SK-N-SH (cell line): ENCODE results near the gene CRYBB3. TPM values are rescaled to one million over a fixed set of nuclear protein-coding genes. Genes with fewer than 3 reads are reported as not detected.

Source experiments
- CTCF ChIA-PET: fragments of 300-600, 350-600 bp; formaldehyde crosslinking; extraction: SDS; loops from one replicate; lab custom pipeline; 2021; lab: Yijun Ruan, JAX
- POLR2A ChIA-PET: fragments of 350-600 bp; sonication (Branson Sonifier 250); formaldehyde crosslinking; extraction: SDS; loops from one replicate; lab custom pipeline; 2020; ENCODE audit warnings: antibody characterized with exemption, inconsistent platforms; lab: Yijun Ruan, JAX
- DNase-seq: peaks from one replicate; pipeline ENCODE4 v3.0.0; 2012
- H2AFZ ChIP-seq: fragments of 200-600 bp; sonication (generic); 2 replicates; pipeline ENCODE4 v1.8.1; 2016; ENCODE audit warnings: antibody characterized with exemption, mild to moderate bottlenecking, low read depth
- H3F3A ChIP-seq: fragments of 200-600 bp; sonication (generic); replicated peaks from 2 replicates; pipeline ENCODE3; 2016; ENCODE audit warnings: antibody characterized with exemption, mild to moderate bottlenecking; ENCODE audit not compliant: insufficient read depth
- H3K27ac ChIP-seq, 2 experiments: fragments of 200-500 bp in 1 of 2; fragments of 200-600 bp in 1 of 2; sonication (Bioruptor generic) in 1 of 2; sonication (generic), shearing (Covaris generic) in 1 of 2; 2 replicates each; pipeline versions ENCODE4 v1.5.1 to v1.6.1; 2014 to 2016; ENCODE audit warnings: low read depth in 2 of 2, inconsistent platforms in 1 of 2, low read length in 1 of 2, mild to moderate bottlenecking in 1 of 2, mixed read lengths in 1 of 2
- H3K27me3 ChIP-seq: fragments of 200-600 bp; sonication (generic), shearing (Covaris generic); 2 replicates; pipeline ENCODE4 v1.6.1; 2016; ENCODE audit warnings: mixed run types; ENCODE audit not compliant: insufficient read depth
- H3K36me3 ChIP-seq, 2 experiments: fragments of 200-500 bp in 1 of 2; fragments of 200-600 bp in 1 of 2; sonication (Bioruptor generic) in 1 of 2; sonication (generic) in 1 of 2; replicated peaks in 1 of 2; 2 replicates each; pipeline versions ENCODE3 to v1.5.1; 2014 to 2016; ENCODE audit warnings: low read length in 1 of 2, mild to moderate bottlenecking in 1 of 2; ENCODE audit not compliant: insufficient read depth in 2 of 2, control insufficient read depth in 1 of 2
- H3K4me1 ChIP-seq, 2 experiments: fragments of 200-500 bp in 1 of 2; fragments of 200-600 bp in 1 of 2; sonication (Bioruptor generic) in 1 of 2; sonication (generic), shearing (Covaris generic) in 1 of 2; 2 replicates each; pipeline versions ENCODE4 v1.5.1 to v1.6.1; 2014 to 2016; ENCODE audit warnings: low read depth in 1 of 2, low read length in 1 of 2, mixed run types in 1 of 2; ENCODE audit not compliant: insufficient read depth in 2 of 2, control insufficient read depth in 1 of 2
- H3K4me2 ChIP-seq: fragments of 200-600 bp; sonication (generic), shearing (Covaris generic); 2 replicates; pipeline ENCODE4 v1.6.1; 2017; ENCODE audit warnings: mixed run types
- H3K4me3 ChIP-seq, 2 experiments: fragments of 200-500 bp in 1 of 2; fragments of 200-600 bp in 1 of 2; sonication (Bioruptor generic) in 1 of 2; sonication (generic), shearing (Covaris generic) in 1 of 2; 2 replicates each; pipeline versions ENCODE4 v1.5.1 to v1.8.1; 2014 to 2016; ENCODE audit warnings: low read depth in 2 of 2, inconsistent platforms in 1 of 2, low read length in 1 of 2, mild to moderate bottlenecking in 1 of 2, mixed read lengths in 1 of 2, moderate library complexity in 1 of 2
- H3K79me2 ChIP-seq: fragments of 200-600 bp; sonication (generic); 2 replicates; pipeline ENCODE4 v1.8.1; 2017; ENCODE audit warnings: mild to moderate bottlenecking; ENCODE audit not compliant: insufficient read depth
- H3K9ac ChIP-seq: fragments of 200-600 bp; sonication (generic); 2 replicates; pipeline ENCODE4 v1.6.1; 2017; ENCODE audit warnings: mixed run types
- H3K9me2 ChIP-seq: fragments of 200-600 bp; sonication (generic); 2 replicates; pipeline ENCODE4 v1.6.1; 2017; ENCODE audit warnings: mixed run types
- H3K9me3 ChIP-seq: fragments of 200-600 bp; sonication (generic); 2 replicates; pipeline ENCODE4 v1.6.1; 2017; ENCODE audit warnings: mixed run types, mild to moderate bottlenecking, moderate library complexity
- H4K20me1 ChIP-seq: fragments of 200-600 bp; sonication (generic); 2 replicates; pipeline ENCODE4 v1.6.1; 2017; ENCODE audit warnings: mild to moderate bottlenecking, mixed run types; ENCODE audit not compliant: insufficient read depth
- CHD2 ChIP-seq: fragments of 150-350 bp; IDR thresholded peaks from 2 replicates; pipeline ENCODE4 v1.6.1; 2018; ENCODE audit warnings: low read length; ENCODE audit not compliant: partially characterized antibody
- EZH2phosphoT487 ChIP-seq: fragments of 200-600 bp; sonication (generic); IDR thresholded peaks from 2 replicates; pipeline ENCODE4 v1.6.1; 2017; ENCODE audit warnings: low read depth, mixed run types, mild to moderate bottlenecking, antibody characterized with exemption, moderate library complexity, borderline replicate concordance
- FOXM1 ChIP-seq: IDR thresholded peaks from 2 replicates; pipeline ENCODE4 v1.4.0; 2012; ENCODE audit warnings: low read depth, mild to moderate bottlenecking
- GABPA ChIP-seq: IDR thresholded peaks from 2 replicates; pipeline ENCODE4 v1.4.0; 2012; ENCODE audit warnings: low read depth, mild to moderate bottlenecking
- GATA2 ChIP-seq: sonication (generic); formaldehyde crosslinking; IDR thresholded peaks from 2 replicates; pipeline ENCODE4 v1.5.0; 2020; ENCODE audit warnings: mild to moderate bottlenecking, missing genetic modification reagents
- JUND ChIP-seq: IDR thresholded peaks from 2 replicates; pipeline ENCODE4 v1.4.0; 2012
- MEF2A ChIP-seq: IDR thresholded peaks from 2 replicates; pipeline ENCODE4 v1.4.0; 2012; ENCODE audit warnings: low read depth, borderline replicate concordance
- NFIC ChIP-seq: IDR thresholded peaks from 2 replicates; pipeline ENCODE4 v1.4.0; 2012; ENCODE audit warnings: borderline replicate concordance
- NRF1 ChIP-seq: IDR thresholded peaks from 2 replicates; pipeline ENCODE4 v1.6.1; 2012; ENCODE audit warnings: low read depth, mild to moderate bottlenecking, low read length
- POLR2AphosphoS5 ChIP-seq: IDR thresholded peaks from 2 replicates; pipeline ENCODE4 v1.6.1; 2012; ENCODE audit warnings: low read depth, low read length
- RCOR1 ChIP-seq: fragments of 150-350 bp; IDR thresholded peaks from 2 replicates; pipeline ENCODE4 v1.6.1; 2017; ENCODE audit warnings: antibody characterized with exemption, low read length
- RXRA ChIP-seq: IDR thresholded peaks from 2 replicates; pipeline ENCODE4 v1.4.0; 2012; ENCODE audit warnings: low read depth, mild to moderate bottlenecking, borderline replicate concordance
- SMC3 ChIP-seq: IDR thresholded peaks from 2 replicates; pipeline ENCODE4 v1.6.1; 2012; ENCODE audit warnings: low read depth, low read length, improper control_type of control experiment
- TAF1 ChIP-seq: IDR thresholded peaks from 2 replicates; pipeline ENCODE4 v1.6.1; 2012; ENCODE audit warnings: low read depth, mild to moderate bottlenecking, low read length, moderate library complexity, borderline replicate concordance
- TEAD4 ChIP-seq: IDR thresholded peaks from 2 replicates; pipeline ENCODE4 v1.4.0; 2012; ENCODE audit warnings: mild to moderate bottlenecking, borderline replicate concordance; ENCODE audit not compliant: insufficient read depth
- WGBS: methylation state at CpG from one replicate; pipeline ENCODE4 v1.1.6; 2017; ENCODE audit warnings: low lambda C conversion rate; 5-methylcytosine and 5-hydroxymethylcytosine counted together
- polyA plus RNA-seq, 3 experiments: library from polyadenylated mRNA; depleted of rRNA; stranded (reverse); fragments of >200 nt; gene quantifications; 2 replicates each; pipeline ENCODE4 v1.2.3, GENCODE V29; 2012
- TF ChIP-seq, protein P1 (sequence below): fragments of 150-350 bp; IDR thresholded peaks from 2 replicates; pipeline ENCODE4 v1.6.1; 2016; ENCODE audit warnings: mild to moderate bottlenecking, low read depth, low read length
- TF ChIP-seq, protein P2 (sequence below): IDR thresholded peaks from 2 replicates; pipeline ENCODE4 v1.4.0; 2012; ENCODE audit warnings: low read depth, borderline replicate concordance
- TF ChIP-seq, protein P3 (sequence below): IDR thresholded peaks from 2 replicates; pipeline ENCODE4; 2012
- TF ChIP-seq, protein P4 (sequence below): IDR thresholded peaks from 2 replicates; pipeline ENCODE4 v1.6.1; 2012; ENCODE audit warnings: mild to moderate bottlenecking, low read depth, low read length, moderate library complexity

The CRYBB3 gene
- polyA plus RNA-seq, 1 of the 3 experiments (the other 2 are of a cell fraction) = 0.35 TPM

DNA sequence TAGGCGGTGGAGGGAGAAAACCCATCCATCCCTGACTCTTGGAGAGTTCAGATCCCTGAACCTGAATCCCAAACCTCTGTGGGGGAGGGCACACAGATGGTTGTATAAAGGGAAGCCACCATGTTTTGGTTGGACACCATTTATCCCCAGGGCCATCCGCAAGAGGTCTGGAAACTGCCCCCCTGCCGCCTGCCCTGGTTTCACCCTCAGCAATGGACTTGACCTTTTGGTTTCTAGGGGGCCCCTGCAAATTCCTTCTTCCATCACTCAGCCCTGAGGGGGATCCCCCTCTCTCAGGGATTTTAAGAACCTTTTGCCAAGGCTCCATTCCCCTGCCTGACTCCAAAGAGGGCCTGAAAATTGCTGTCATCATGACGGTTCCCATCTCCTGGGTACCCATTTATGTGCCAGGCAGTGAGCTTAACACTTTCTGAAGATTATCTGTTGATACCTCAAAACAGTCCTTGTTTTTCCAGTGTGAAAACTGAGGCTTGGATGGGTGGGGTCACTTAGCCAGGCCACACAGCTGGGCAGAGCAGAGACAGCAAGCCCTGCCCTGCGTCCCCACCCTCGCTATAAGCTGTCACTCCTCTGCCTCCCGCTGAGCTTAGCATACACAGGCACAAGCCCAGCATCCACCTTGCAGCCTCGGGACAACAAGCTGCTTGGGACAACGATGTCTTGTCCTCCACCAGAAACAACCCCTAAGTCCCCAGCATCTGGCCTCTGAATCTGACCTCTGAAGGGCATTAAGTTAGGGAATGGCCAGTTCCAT lies 33.2 kb upstream of the CRYBB3 start:
- Histone ChIP-seq H3F3A (no peaks in the 10 kb centered on the region), H3K4me1 (no peaks in the 10 kb centered on the region; a peak in 1 of 4 replicates), H3K27ac (no peak overlapping the region), H3K4me2 (no peak overlapping the region), H3K4me3 (no peak overlapping the region), H3K27me3 (no peaks in the 10 kb centered on the region), H3K36me3 (no peaks in the 10 kb centered on the region), H3K79me2 (no peaks in the 10 kb centered on the region), H4K20me1 (0 out of 2 replicates have a peak, but pooled peaks cover 7% of the 10 kb centered on the region), H3K9me2 (no peaks in the 10 kb centered on the region), H3K9ac (no peak overlapping the region), H2AFZ (no peak overlapping the region), H3K9me3 (no peaks in the 10 kb centered on the region)
- POLR2A ChIA-PET = interaction anchor here (1.8 kb wide), 1 partner anchor 12 kb away, joined by 5 read pairs; no protein-coding TSS in a partner anchor
- CTCF ChIA-PET = interaction anchor here (1.1 to 4.2 kb wide), 3 partner anchors 36 to 228 kb away, joined by 3 to 14 read pairs (median 9); no protein-coding TSS in a partner anchor
- no peak for DNase-seq
- 98% methylated on average over 8 of the region's 9 CpGs for WGBS
- no peak for TF ChIP-seq GATA2 (CRISPR knock-in tag)
- TF ChIP-seq RXRA = no peak
- TF ChIP-seq NRF1 = no peak
- no peak for TF ChIP-seq SMC3
- no peak for TF ChIP-seq GABPA

DNA sequence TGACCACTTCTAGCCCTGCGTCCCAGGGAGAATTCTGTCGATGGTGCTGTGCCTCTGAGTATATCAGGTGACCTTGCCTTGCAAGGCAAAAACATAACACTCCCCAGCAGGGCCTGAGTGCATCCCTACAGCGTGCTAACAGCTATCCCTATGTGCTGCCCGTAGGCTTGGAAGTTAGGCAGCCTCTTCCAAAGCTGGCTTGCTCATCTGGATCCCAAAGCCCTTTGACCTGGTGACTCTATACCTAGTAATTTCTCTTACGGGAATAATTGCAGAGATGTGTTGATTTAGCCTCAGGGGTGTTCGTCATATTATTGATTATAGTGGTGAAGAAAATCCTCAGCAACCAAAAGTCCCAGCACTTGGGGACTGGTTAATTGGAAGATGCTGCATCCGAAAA lies 32.6 kb upstream of the CRYBB3 start:
- H2AFZ ChIP-seq = no peak overlapping the region
- H3F3A ChIP-seq = no peaks in the 10 kb centered on the region
- H4K20me1 ChIP-seq = 0 out of 2 replicates have a peak, but pooled peaks cover 7% of the 10 kb centered on the region
- no peaks in the 10 kb centered on the region for H3K79me2 ChIP-seq
- no peak overlapping the region for H3K9ac ChIP-seq
- ChIA-PET POLR2A (no interaction called here), CTCF (interaction anchor here (1.1 to 4.2 kb wide), 3 partner anchors 35 to 229 kb away, joined by 3 to 14 read pairs (median 9); no protein-coding TSS in a partner anchor)
- no peak overlapping the region for H3K27ac ChIP-seq
- no peak overlapping the region for H3K4me3 ChIP-seq
- no peak overlapping the region for H3K4me2 ChIP-seq
- no peaks in the 10 kb centered on the region for H3K9me2 ChIP-seq
- WGBS = 93% methylated on average over 5 of the region's 7 CpGs
- DNase-seq = no peak
- H3K4me1 ChIP-seq = no peaks in the 10 kb centered on the region; a peak in 1 of 4 replicates
- no peaks in the 10 kb centered on the region for H3K27me3 ChIP-seq
- H3K9me3 ChIP-seq = no peaks in the 10 kb centered on the region
- peaks cover 0 to 2% of the 10 kb centered on the region in 2 experiments for H3K36me3 ChIP-seq
- TF ChIP-seq, protein P1, sequence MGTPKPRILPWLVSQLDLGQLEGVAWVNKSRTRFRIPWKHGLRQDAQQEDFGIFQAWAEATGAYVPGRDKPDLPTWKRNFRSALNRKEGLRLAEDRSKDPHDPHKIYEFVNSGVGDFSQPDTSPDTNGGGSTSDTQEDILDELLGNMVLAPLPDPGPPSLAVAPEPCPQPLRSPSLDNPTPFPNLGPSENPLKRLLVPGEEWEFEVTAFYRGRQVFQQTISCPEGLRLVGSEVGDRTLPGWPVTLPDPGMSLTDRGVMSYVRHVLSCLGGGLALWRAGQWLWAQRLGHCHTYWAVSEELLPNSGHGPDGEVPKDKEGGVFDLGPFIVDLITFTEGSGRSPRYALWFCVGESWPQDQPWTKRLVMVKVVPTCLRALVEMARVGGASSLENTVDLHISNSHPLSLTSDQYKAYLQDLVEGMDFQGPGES = no peak
- TF ChIP-seq NFIC = no peak
- no peak for TF ChIP-seq TAF1
- TF ChIP-seq RCOR1 = no peak
- TF ChIP-seq GATA2 (CRISPR knock-in tag) = no peak
- no peak for TF ChIP-seq FOXM1
- TF ChIP-seq RXRA = no peak
- no peak for TF ChIP-seq TEAD4
- no peak for TF ChIP-seq CHD2
- no peak for TF ChIP-seq POLR2AphosphoS5
- no peak for TF ChIP-seq EZH2phosphoT487
- TF ChIP-seq, protein P2, sequence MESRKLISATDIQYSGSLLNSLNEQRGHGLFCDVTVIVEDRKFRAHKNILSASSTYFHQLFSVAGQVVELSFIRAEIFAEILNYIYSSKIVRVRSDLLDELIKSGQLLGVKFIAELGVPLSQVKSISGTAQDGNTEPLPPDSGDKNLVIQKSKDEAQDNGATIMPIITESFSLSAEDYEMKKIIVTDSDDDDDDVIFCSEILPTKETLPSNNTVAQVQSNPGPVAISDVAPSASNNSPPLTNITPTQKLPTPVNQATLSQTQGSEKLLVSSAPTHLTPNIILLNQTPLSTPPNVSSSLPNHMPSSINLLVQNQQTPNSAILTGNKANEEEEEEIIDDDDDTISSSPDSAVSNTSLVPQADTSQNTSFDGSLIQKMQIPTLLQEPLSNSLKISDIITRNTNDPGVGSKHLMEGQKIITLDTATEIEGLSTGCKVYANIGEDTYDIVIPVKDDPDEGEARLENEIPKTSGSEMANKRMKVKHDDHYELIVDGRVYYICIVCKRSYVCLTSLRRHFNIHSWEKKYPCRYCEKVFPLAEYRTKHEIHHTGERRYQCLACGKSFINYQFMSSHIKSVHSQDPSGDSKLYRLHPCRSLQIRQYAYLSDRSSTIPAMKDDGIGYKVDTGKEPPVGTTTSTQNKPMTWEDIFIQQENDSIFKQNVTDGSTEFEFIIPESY = no peak
- TF ChIP-seq JUND = no peak
- TF ChIP-seq, protein P3, sequence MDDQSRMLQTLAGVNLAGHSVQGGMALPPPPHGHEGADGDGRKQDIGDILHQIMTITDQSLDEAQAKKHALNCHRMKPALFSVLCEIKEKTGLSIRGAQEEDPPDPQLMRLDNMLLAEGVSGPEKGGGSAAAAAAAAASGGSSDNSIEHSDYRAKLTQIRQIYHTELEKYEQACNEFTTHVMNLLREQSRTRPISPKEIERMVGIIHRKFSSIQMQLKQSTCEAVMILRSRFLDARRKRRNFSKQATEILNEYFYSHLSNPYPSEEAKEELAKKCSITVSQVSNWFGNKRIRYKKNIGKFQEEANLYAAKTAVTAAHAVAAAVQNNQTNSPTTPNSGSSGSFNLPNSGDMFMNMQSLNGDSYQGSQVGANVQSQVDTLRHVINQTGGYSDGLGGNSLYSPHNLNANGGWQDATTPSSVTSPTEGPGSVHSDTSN = no peak
- TF ChIP-seq, protein P4, sequence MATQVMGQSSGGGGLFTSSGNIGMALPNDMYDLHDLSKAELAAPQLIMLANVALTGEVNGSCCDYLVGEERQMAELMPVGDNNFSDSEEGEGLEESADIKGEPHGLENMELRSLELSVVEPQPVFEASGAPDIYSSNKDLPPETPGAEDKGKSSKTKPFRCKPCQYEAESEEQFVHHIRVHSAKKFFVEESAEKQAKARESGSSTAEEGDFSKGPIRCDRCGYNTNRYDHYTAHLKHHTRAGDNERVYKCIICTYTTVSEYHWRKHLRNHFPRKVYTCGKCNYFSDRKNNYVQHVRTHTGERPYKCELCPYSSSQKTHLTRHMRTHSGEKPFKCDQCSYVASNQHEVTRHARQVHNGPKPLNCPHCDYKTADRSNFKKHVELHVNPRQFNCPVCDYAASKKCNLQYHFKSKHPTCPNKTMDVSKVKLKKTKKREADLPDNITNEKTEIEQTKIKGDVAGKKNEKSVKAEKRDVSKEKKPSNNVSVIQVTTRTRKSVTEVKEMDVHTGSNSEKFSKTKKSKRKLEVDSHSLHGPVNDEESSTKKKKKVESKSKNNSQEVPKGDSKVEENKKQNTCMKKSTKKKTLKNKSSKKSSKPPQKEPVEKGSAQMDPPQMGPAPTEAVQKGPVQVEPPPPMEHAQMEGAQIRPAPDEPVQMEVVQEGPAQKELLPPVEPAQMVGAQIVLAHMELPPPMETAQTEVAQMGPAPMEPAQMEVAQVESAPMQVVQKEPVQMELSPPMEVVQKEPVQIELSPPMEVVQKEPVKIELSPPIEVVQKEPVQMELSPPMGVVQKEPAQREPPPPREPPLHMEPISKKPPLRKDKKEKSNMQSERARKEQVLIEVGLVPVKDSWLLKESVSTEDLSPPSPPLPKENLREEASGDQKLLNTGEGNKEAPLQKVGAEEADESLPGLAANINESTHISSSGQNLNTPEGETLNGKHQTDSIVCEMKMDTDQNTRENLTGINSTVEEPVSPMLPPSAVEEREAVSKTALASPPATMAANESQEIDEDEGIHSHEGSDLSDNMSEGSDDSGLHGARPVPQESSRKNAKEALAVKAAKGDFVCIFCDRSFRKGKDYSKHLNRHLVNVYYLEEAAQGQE = no peak
- TF ChIP-seq MEF2A = no peak
